Uterus (tissue), 2 donors: Measurements from ENCODE around the gene HOXB7.

Source experiments
- CTCF ChIP-seq, 4 experiments: fragments of 200-600 bp in 2 of 4; fragments of 450-650 bp in 2 of 4; sonication (generic) in 2 of 4; IDR thresholded peaks; one replicate each; pipeline ENCODE4 v1.5.1; 2016 to 2019; ENCODE audit warnings: antibody characterized with exemption in 4 of 4, mild to moderate bottlenecking in 2 of 4, moderate library complexity in 1 of 4
- POLR2A ChIP-seq, 2 donors: fragments of 450-650 bp; IDR thresholded peaks; one replicate each; pipeline ENCODE4 v1.6.1; 2016; ENCODE audit warnings: antibody characterized with exemption in 2 of 2, mild to moderate bottlenecking in 1 of 2, moderate library complexity in 1 of 2

- no peak for TF ChIP-seq CTCF (IDR thresholded peaks at IDR 0.05)
- TF ChIP-seq POLR2A (IDR thresholded peaks at IDR 0.05), result no peak
Observed at GRCh38 chr17:48621410-48622392, 10.9 kb upstream of the HOXB7 start.
